Brain microvascular endothelial cell (primary cell): Measurements from ENCODE around the gene TBPL1.

Experiments
- DNase-seq: peaks from one replicate; pipeline ENCODE4 v3.0.0-alpha.2; 2020
- H3K27ac ChIP-seq: fragments of 250-450 bp; sonication (Bioruptor Pico); 2 replicates; pipeline ENCODE4 v1.5.1; 2020; ENCODE audit warnings: mild to moderate bottlenecking, moderate library complexity
- H3K27me3 ChIP-seq: fragments of 250-450 bp; sonication (Bioruptor Pico); replicated peaks from 2 replicates; pipeline ENCODE4 v1.5.1; 2020; ENCODE audit warnings: mild to moderate bottlenecking
- H3K36me3 ChIP-seq: fragments of 250-450 bp; sonication (Bioruptor Pico); replicated peaks from 2 replicates; pipeline ENCODE4 v1.5.1; 2020; ENCODE audit warnings: mild to moderate bottlenecking
- H3K4me3 ChIP-seq: 2 replicates; pipeline ENCODE4 v1.5.1; 2011; ENCODE audit warnings: low read depth, mild to moderate bottlenecking, control low read depth, low read length, moderate library complexity
- CTCF ChIP-seq: IDR thresholded peaks from 2 replicates; pipeline ENCODE4 v1.5.1; 2011; ENCODE audit warnings: low read depth, mild to moderate bottlenecking, moderate library complexity, low read length, control low read depth, inconsistent platforms; ENCODE audit errors: missing control alignments
- in situ Hi-C: cut with HindIII; loops from 2 replicates; pipeline ENCODE4 v1.10.0; 2017; ENCODE audit warnings: low sequenced_read_pairs, low pct_ligation_motif_present

TBPL1 gene

GRCh38 chr6:133948472-133948871 is 4.6 kb upstream of the TBPL1 start:
- Histone ChIP-seq H3K27me3 (peaks cover 5% of the 10 kb centered on the region), H3K36me3 (no peaks in the 10 kb centered on the region), H3K27ac (no peak overlapping the region), H3K4me3 (no peak overlapping the region)
- TF ChIP-seq CTCF, result no peak
- in situ Hi-C loops, result no loop called here
- no peak for DNase-seq

- H3K27ac ChIP-seq, result peak overlapping the region; percentile 68
- H3K4me3 ChIP-seq, result peak overlapping the region; percentile 84
- no peaks in the 10 kb centered on the region for H3K36me3 ChIP-seq
- H3K27me3 ChIP-seq, result peaks cover 5% of the 10 kb centered on the region
- in situ Hi-C loops, result no loop called here
- no peak for TF ChIP-seq CTCF
- DNase-seq, result no peak
Observed at GRCh38 chr6:133951227-133951626, 1.8 kb upstream of the TBPL1 start.

- Histone ChIP-seq H3K27me3 (peaks cover 2% of the 10 kb centered on the region), H3K27ac (peak overlapping the region; percentile 68), H3K36me3 (no peaks in the 10 kb centered on the region), H3K4me3 (peak overlapping the region; percentile 84)
- peak; percentile 57 for TF ChIP-seq CTCF
- in situ Hi-C loops, result no loop called here
- peak; percentile 80 for DNase-seq
Observed at GRCh38 chr6:133951881-133952814, 876 bp upstream of the TBPL1 start.

- peak overlapping the region; percentile 84 for H3K4me3 ChIP-seq
- TF ChIP-seq CTCF, result no peak
- DNase-seq, result no peak
- no peaks in the 10 kb centered on the region for H3K36me3 ChIP-seq
- in situ Hi-C loops, result no loop called here
- H3K27ac ChIP-seq, result peak overlapping the region; percentile 68
- H3K27me3 ChIP-seq, result no peaks in the 10 kb centered on the region
Observed at GRCh38 chr6:133953634-133954415, 801 bp downstream of the TBPL1 start.

GRCh38 chr6:133954657-133955576 is 1.9 kb downstream of the TBPL1 start:
- DNase-seq, result no peak
- in situ Hi-C loops, result no loop called here
- Histone ChIP-seq H3K36me3 (no peaks in the 10 kb centered on the region), H3K27me3 (no peaks in the 10 kb centered on the region), H3K27ac (no peak overlapping the region), H3K4me3 (peak overlapping the region; percentile 84)
- no peak for TF ChIP-seq CTCF
